ENCODE data around the gene EXOC2. TPM values are rescaled to one million over a fixed set of nuclear protein-coding genes. Genes with fewer than 3 reads are reported as not detected.
A peak's percentile ranks its signal among the peaks of the same experiment; 100 is the strongest.

Gene EXOC2
- total RNA-seq, 2 experiments from 2014 or later, result 23.3 to 24.9 TPM

DNA sequence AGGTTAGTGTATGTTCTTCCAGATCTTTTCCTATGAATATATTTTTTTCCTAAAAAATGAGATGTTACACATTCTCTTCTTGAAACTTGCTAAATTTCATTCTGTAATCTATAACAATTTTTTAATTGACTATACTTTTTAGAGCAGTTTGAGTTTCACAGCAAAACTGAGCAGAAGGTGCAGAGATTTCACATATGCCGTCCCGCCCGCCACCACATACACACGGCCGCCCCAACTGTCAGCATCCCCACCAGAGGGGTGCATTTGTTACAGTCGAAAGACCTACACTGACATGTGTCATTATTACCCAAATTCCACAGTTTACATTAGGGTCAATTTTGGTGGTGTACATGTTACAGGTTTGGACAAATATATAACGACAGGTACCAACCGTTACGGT lies 184.9 kb downstream of the EXOC2 start:
- peaks cover 3% of the 10 kb centered on the region for H3K36me3 Mint-ChIP-seq (ENCODE audit: low read depth)
- no peak overlapping the region for H3K4me3 Mint-ChIP-seq
- CTCF ChIA-PET, result interaction anchor here (0.7 to 0.9 kb wide), 3 partner anchors 17 to 110 kb away, joined by 3 read pairs; no protein-coding TSS in a partner anchor

DNA sequence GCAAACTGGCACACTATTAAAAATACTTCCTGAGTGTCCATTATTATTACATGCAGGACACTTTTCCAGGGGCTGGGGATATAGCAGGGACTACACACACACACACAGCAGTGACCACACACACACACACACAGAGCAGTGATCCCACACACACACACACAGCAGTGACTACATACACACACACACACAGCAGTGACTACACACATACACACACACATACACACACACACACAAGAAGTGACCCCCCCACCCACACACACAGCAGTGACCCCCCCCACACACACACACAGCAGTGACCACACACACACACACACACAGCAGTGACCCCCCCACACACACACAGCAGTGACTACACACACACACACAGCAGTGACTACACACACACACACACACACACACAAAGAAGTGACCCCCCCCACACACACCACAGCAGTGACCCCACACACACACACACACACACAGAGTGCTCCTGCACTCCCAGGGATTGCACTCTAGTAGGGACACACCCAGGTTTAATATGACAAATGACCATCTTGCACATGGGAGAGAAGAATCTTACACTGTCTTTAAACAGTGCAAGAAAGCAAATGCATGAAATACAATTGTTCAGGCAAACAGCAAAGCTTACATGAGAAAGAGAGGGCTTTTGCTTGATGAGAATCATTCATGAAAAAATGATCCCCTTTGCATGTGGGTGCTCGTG lies 185.9 kb downstream of the EXOC2 start:
- no peaks in the 10 kb centered on the region for H3K27me3 Mint-ChIP-seq (ENCODE audit: low read depth)
- DNase-seq, result no peak
- peaks cover 3% of the 10 kb centered on the region for H3K36me3 Mint-ChIP-seq (ENCODE audit: low read depth)
- no peaks in the 10 kb centered on the region for H3K9me3 Mint-ChIP-seq
- CTCF ChIA-PET, result interaction anchor here (0.7 to 0.9 kb wide), 3 partner anchors 18 to 109 kb away, joined by 3 read pairs; no protein-coding TSS in a partner anchor
- H3K4me3 Mint-ChIP-seq, result peak overlapping the region; percentile 55
- H3K27ac Mint-ChIP-seq, result peak overlapping the region; percentile 99
- H3K4me1 Mint-ChIP-seq (ENCODE audit: low read depth), result peaks cover 98% of the 10 kb centered on the region
- intact Hi-C loops (cut with micrococcal nuclease), result loop anchor here (1.0 to 5.0 kb wide), 8 partner anchors 9 to 215 kb away; partner anchors contain the start of genes DUSP22 and IRF4

More for the DNA sequence above, 184.9 kb downstream of the EXOC2 start:
- intact Hi-C loops (cut with micrococcal nuclease), result loop anchor here (5.0 kb wide), 1 partner anchor 216 kb away; the partner anchor contains the start of gene DUSP22
- Mint-ChIP-seq H3K9me3 (no peaks in the 10 kb centered on the region), H3K27me3 (ENCODE audit: low read depth) (no peaks in the 10 kb centered on the region), H3K4me1 (ENCODE audit: low read depth) (peaks cover 97% of the 10 kb centered on the region), H3K27ac (peak overlapping the region; percentile 99)
- no peak for DNase-seq

DNA sequence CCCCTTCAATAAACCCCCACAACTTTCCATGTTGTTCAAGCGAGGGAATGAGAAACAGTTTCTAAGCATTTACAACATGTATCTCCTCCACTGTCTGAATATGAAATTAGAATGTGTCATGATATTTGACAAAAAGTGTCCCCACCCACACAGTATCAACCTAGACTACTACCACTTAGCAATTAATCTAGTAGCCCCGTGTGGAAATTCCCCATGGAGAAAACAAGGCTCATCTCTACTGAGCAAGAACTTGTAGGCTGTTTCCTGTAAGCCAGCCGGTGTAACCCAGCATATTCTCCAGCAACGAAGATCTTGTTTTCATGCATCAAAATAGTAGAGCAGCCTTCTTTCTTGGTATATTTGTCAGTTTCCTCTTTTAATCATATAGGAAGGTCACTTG lies 186.4 kb downstream of the EXOC2 start:
- Mint-ChIP-seq H3K27ac (peak overlapping the region; percentile 99), H3K27me3 (ENCODE audit: low read depth) (no peaks in the 10 kb centered on the region), H3K9me3 (no peaks in the 10 kb centered on the region), H3K4me1 (ENCODE audit: low read depth) (peaks cover 95% of the 10 kb centered on the region), H3K4me3 (peak overlapping the region; percentile 45), H3K36me3 (ENCODE audit: low read depth) (peaks cover 3% of the 10 kb centered on the region)
- intact Hi-C loops (cut with micrococcal nuclease), result loop anchor here (1.0 to 5.0 kb wide), 8 partner anchors 8 to 214 kb away; partner anchors contain the start of genes DUSP22 and IRF4
- DNase-seq, result peak; percentile 89
- CTCF ChIA-PET, result no interaction called here

DNA sequence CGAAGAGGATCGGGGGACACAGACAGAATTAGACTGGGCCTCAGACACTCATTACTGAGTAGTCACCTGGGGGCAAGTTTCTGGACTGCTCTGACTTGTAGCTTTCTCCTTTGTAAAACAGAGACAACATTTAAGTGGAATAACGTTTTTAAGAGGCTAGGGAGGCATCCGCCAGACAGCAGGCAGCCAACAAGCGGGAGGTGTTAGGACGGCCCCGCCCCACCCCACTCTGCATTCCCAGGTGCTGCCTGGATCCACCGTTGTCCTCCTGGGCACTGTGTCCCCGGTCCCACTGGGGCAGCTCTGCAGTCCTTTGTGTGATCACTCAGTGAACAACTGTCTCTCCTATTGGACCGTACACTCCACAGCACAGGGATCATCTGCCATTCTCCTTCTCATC lies 187.6 kb downstream of the EXOC2 start:
- Mint-ChIP-seq H3K9me3 (no peaks in the 10 kb centered on the region), H3K27ac (peak overlapping the region; percentile 99), H3K36me3 (ENCODE audit: low read depth) (peaks cover 3% of the 10 kb centered on the region), H3K4me1 (ENCODE audit: low read depth) (peaks cover 88% of the 10 kb centered on the region), H3K4me3 (no peak overlapping the region), H3K27me3 (ENCODE audit: low read depth) (no peaks in the 10 kb centered on the region)
- intact Hi-C loops (cut with micrococcal nuclease), result loop anchor here (5.0 kb wide), 1 partner anchor 213 kb away; the partner anchor contains the start of gene DUSP22
- CTCF ChIA-PET, result no interaction called here
- DNase-seq, result no peak

DNA sequence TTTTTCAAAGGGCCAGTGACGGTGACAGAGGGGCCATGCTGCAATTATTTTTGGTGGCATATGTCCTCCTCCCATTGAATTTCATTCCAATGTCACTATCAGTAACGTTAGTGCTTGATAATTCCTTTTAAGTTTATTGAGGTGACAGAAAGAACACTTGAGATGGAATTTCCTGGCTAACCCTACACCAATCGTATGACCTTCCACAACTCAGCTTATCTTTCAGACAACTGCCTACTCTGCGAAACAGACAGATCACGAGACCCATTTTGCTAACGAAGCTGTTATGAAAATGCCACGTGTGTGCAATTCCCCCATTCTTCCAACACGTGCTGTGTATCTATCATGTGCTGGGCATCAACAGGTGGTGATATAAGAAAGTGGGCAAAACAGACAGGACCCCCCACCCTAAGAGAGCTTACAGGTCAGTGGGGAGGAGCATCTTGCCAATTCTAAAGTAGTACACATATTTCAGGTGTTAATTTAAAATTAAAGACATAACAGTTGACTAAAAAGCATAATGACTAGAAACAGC lies 188.4 kb downstream of the EXOC2 start:
- CTCF ChIA-PET, result no interaction called here
- no peak for DNase-seq
- H3K36me3 Mint-ChIP-seq (ENCODE audit: low read depth), result peaks cover 3% of the 10 kb centered on the region
- H3K9me3 Mint-ChIP-seq, result no peaks in the 10 kb centered on the region
- peaks cover 88% of the 10 kb centered on the region for H3K4me1 Mint-ChIP-seq (ENCODE audit: low read depth)
- H3K4me3 Mint-ChIP-seq, result no peak overlapping the region
- intact Hi-C loops (cut with micrococcal nuclease), result no loop called here
- H3K27ac Mint-ChIP-seq, result peak overlapping the region; percentile 99
- no peaks in the 10 kb centered on the region for H3K27me3 Mint-ChIP-seq (ENCODE audit: low read depth)

DNA sequence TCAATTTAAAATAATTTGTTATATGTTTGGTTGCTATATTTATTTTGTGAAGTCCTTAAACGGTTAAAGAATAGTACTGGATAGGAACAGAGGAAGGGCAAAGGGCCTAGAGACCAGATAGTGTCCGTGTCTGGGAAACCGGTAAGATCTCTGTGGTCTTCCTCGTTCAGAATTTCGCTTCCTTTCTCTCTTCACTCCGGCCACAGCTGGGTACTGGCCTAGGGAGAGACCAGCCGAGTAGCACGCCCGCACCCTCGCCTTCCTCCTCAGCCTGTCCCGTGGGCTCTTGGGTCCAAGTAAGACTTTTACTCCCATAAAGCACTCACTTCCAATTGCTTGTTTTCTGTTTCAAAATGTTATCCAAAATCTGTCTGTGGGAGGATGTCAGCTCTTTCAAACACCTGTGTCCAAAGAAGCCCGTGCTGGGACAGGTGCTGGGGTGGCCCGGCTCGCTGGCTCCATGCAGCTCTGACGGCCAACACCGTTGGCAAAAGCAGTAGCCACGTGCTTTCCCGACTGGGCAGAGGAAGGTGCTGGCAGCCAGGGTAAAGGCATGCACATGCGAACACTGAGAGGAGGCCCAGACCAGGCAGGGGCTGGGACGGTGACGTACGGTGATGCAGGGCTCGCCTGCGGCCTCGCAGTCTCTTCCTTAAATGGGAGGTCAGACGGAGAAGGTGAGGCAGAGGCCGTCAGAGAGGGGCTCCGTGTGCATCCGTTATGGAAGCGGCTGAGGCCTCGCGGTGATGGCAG lies 189.2 kb downstream of the EXOC2 start:
- intact Hi-C loops (cut with micrococcal nuclease), result no loop called here
- Mint-ChIP-seq H3K27ac (peak overlapping the region; percentile 99), H3K27me3 (ENCODE audit: low read depth) (no peaks in the 10 kb centered on the region), H3K9me3 (no peaks in the 10 kb centered on the region), H3K36me3 (ENCODE audit: low read depth) (peaks cover 3% of the 10 kb centered on the region), H3K4me3 (no peak overlapping the region), H3K4me1 (ENCODE audit: low read depth) (peaks cover 88% of the 10 kb centered on the region)
- no peak for DNase-seq
- CTCF ChIA-PET, result interaction anchor here (1.5 kb wide), 1 partner anchor 112 kb away, joined by 4 read pairs; the partner anchor contains the start of gene IRF4

DNA sequence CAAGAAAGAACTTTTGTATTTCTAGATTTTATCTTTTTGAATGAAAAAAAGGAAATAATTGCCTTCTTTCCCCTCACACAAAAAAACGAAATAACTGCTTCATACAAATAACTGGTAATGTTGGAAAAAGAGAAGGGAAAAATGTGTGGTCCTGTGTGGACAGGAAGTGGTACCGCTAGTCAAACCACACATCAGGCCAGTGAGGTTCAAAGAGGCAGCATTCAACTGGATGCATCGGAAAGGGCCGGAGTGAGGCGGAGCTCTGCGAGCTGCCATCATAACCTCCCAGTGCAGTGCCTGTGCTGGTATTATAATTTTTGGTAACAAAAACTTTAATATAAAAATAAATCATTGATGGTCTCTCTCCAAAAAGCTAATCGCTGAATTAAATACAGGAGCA lies 190.2 kb downstream of the EXOC2 start:
- intact Hi-C loops (cut with micrococcal nuclease), result loop anchor here (1.0 kb wide), 1 partner anchor 46 kb away; no protein-coding TSS in a partner anchor
- peaks cover 3% of the 10 kb centered on the region for H3K36me3 Mint-ChIP-seq (ENCODE audit: low read depth)
- CTCF ChIA-PET, result interaction anchor here (0.5 to 1.5 kb wide), 7 partner anchors 12 to 111 kb away, joined by 3 to 6 read pairs (median 3); partner anchors contain the start of gene IRF4

DNA sequence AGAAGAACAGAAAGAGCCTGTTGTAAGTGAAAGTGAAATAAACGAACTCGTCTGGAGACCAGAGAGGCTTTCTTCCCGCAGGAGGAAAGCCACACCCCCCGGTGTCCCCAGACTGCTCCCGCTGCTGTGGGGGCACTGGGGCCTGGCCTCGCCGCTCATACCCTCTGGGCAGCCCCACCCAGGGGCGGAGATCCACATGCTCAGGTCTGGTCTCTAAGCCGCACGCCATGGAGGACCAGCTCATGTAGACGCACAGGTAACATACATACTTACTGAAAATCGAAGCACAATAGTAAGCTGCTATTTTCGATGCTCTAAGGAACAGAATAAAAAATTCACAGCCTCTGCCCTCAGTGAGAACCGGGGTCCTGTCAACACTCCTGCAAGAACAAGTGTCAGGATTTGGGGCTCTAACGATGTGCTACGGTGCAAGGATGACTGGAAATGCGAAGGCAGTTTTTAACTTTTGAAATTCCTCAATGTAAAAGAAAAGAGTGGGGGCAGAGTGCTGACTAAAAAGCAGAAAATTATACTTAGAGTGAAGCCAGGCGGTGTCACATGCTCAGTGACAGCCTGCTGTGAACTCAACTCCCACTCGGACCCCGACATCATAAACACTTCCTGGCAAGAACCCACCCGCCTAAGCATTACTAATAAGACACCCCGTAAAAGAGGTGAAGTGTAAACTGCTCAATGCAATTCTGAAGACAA lies 190.9 kb downstream of the EXOC2 start:
- peak overlapping the region; percentile 90 for H3K4me3 Mint-ChIP-seq
- peaks cover 7% of the 10 kb centered on the region for H3K36me3 Mint-ChIP-seq (ENCODE audit: low read depth)
- no peaks in the 10 kb centered on the region for H3K27me3 Mint-ChIP-seq (ENCODE audit: low read depth)
- peak overlapping the region; percentile 99 for H3K27ac Mint-ChIP-seq
- H3K4me1 Mint-ChIP-seq (ENCODE audit: low read depth), result peaks cover 87% of the 10 kb centered on the region
- CTCF ChIA-PET, result interaction anchor here (0.5 to 1.5 kb wide), 6 partner anchors 12 to 111 kb away, joined by 3 to 6 read pairs (median 4); partner anchors contain the start of gene IRF4
- peak; percentile 85 for DNase-seq
- intact Hi-C loops (cut with micrococcal nuclease), result loop anchor here (1.0 kb wide), 1 partner anchor 46 kb away; no protein-coding TSS in a partner anchor
- no peaks in the 10 kb centered on the region for H3K9me3 Mint-ChIP-seq

More for the DNA sequence above, 190.2 kb downstream of the EXOC2 start:
- Mint-ChIP-seq H3K27ac (peak overlapping the region; percentile 99), H3K27me3 (ENCODE audit: low read depth) (no peaks in the 10 kb centered on the region), H3K9me3 (no peaks in the 10 kb centered on the region), H3K4me3 (peak overlapping the region; percentile 90), H3K4me1 (ENCODE audit: low read depth) (peaks cover 88% of the 10 kb centered on the region)
- DNase-seq, result peak; percentile 17

DNA sequence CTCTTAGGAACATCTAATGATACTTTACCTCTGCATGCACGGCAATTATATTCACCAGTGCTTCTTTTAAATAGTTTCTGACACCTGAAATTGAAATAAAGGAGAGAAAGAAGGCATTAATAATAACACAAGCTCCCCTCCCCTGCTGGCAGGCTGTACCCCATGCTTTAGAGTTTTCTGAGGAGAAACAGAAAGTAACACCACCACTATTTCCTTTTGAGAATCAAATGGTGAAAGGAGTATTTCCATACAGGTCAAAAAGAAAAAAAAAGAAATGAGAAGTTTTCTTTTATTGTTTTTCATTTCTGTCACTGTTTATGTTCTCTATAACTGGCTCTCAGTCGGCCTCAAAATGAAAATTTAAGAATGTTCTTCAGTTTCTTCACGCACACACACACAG lies 193.3 kb downstream of the EXOC2 start:
- Mint-ChIP-seq H3K27ac (peak overlapping the region; percentile 96), H3K36me3 (ENCODE audit: low read depth) (peaks cover 19% of the 10 kb centered on the region), H3K4me3 (peak overlapping the region; percentile 56), H3K9me3 (no peaks in the 10 kb centered on the region), H3K4me1 (ENCODE audit: low read depth) (peaks cover 83% of the 10 kb centered on the region), H3K27me3 (ENCODE audit: low read depth) (no peaks in the 10 kb centered on the region)
- CTCF ChIA-PET, result interaction anchor here (0.7 to 2.7 kb wide), 5 partner anchors 10 to 354 kb away, joined by 3 to 17 read pairs (median 3); no protein-coding TSS in a partner anchor
- DNase-seq, result peak; percentile 66
- intact Hi-C loops (cut with micrococcal nuclease), result loop anchor here (1.0 to 10.0 kb wide), 12 partner anchors 8 to 311 kb away; partner anchors contain the start of gene IRF4

DNA sequence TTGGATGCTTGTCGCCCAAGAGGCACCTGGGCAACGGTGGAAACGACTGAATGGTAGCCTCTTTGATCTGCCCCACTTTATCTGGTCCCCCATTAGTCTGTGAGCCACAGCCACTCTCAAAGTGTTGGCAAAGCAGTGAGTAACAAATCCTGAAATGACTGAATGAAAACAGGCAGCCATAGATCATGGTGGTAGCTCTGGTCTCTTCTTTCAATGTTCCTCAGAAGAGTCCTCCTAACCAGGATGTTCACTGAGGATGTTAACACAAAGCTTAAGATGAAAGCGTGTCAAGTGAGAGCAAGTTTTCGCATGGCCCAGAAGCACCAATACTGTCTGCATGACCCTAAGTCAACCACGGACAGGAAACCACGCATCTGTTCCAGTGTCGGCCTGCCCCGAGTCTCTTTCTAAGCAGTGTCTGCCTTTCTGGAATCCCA lies 194.1 kb downstream of the EXOC2 start:
- peaks cover 83% of the 10 kb centered on the region for H3K4me1 Mint-ChIP-seq (ENCODE audit: low read depth)
- peak; percentile 80 for DNase-seq
- H3K27ac Mint-ChIP-seq, result peak overlapping the region; percentile 96
- H3K27me3 Mint-ChIP-seq (ENCODE audit: low read depth), result no peaks in the 10 kb centered on the region
- no peaks in the 10 kb centered on the region for H3K9me3 Mint-ChIP-seq
- intact Hi-C loops (cut with micrococcal nuclease), result loop anchor here (1.0 to 10.0 kb wide), 13 partner anchors 7 to 310 kb away; partner anchors contain the start of gene IRF4
- CTCF ChIA-PET, result interaction anchor here (0.6 to 2.7 kb wide), 7 partner anchors 9 to 355 kb away, joined by 3 to 17 read pairs (median 3); no protein-coding TSS in a partner anchor
- peak overlapping the region; percentile 56 for H3K4me3 Mint-ChIP-seq
- H3K36me3 Mint-ChIP-seq (ENCODE audit: low read depth), result peaks cover 19% of the 10 kb centered on the region

DNA sequence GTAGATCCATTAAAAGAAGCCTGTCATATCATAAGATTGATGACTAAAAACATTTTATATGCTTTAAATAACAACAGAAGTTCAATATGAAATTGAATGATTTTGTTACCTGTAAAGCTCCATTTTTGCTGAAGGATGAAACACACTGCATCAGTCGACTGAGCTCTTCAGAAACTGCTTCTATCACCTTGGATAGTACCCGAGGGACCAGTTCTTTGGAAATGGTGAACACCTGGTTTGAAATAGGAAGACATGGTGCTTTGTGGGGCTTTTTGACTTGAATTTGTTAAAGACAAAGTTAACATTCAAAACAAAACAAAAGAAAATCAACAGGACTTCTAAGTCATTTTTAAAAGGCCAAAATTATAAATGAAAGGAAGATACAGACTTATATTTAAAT lies 195.7 kb downstream of the EXOC2 start:
- Mint-ChIP-seq H3K36me3 (ENCODE audit: low read depth) (peaks cover 23% of the 10 kb centered on the region), H3K9me3 (peaks cover 4% of the 10 kb centered on the region), H3K27me3 (ENCODE audit: low read depth) (no peaks in the 10 kb centered on the region), H3K4me1 (ENCODE audit: low read depth) (peaks cover 85% of the 10 kb centered on the region), H3K4me3 (no peak overlapping the region), H3K27ac (peak overlapping the region; percentile 96)
- CTCF ChIA-PET, result no interaction called here
- intact Hi-C loops (cut with micrococcal nuclease), result loop anchor here (10.0 kb wide), 1 partner anchor 218 kb away; no protein-coding TSS in a partner anchor
- no peak for DNase-seq
